Tibial nerve (tissue), 4 donors: ENCODE data around the gene CTBP2. TPM values are rescaled to one million over a fixed set of nuclear protein-coding genes. Genes with fewer than 3 reads are reported as not detected.

ENCODE experiments used
- DNase-seq, 2 donors: peaks; one replicate each; pipeline ENCODE4 v3.0.0-alpha.2; 2019; ENCODE audit warnings: low spot score in 2 of 2
- H3K27ac ChIP-seq, 4 donors: fragments of 200-600 bp; sonication (generic) in 3 of 4; one replicate each; pipeline ENCODE4 v1.5.1; 2017 to 2019; ENCODE audit warnings: mild to moderate bottlenecking in 1 of 4
- H3K27me3 ChIP-seq, 2 donors: fragments of 200-600 bp; sonication (generic) in 1 of 2; one replicate each; pipeline versions ENCODE4 v1.5.1 to v1.6.0; 2017 to 2019
- H3K36me3 ChIP-seq, 3 donors: fragments of 200-600 bp; sonication (generic); one replicate each; pipeline ENCODE4 v1.5.1; 2018 to 2019
- H3K4me1 ChIP-seq, 4 donors: fragments of 200-600 bp; sonication (generic) in 3 of 4; one replicate each; pipeline ENCODE4 v1.5.1; 2017 to 2019
- H3K4me3 ChIP-seq, 4 donors: fragments of 200-600 bp; sonication (generic) in 3 of 4; one replicate each; pipeline ENCODE4 v1.5.1; 2017 to 2019; ENCODE audit warnings: mild to moderate bottlenecking in 1 of 4, moderate library complexity in 1 of 4
- H3K9me3 ChIP-seq, 4 donors: fragments of 200-600 bp; sonication (generic) in 3 of 4; one replicate each; pipeline ENCODE4 v1.5.1; 2017 to 2019
- EP300 ChIP-seq, 2 donors: sonication (generic); formaldehyde crosslinking; IDR thresholded peaks; one replicate each; pipeline ENCODE4 v1.6.1; 2017; ENCODE audit warnings: antibody characterized with exemption in 2 of 2, mild to moderate bottlenecking in 1 of 2
- POLR2A ChIP-seq, 2 donors: fragments of 450-650 bp; IDR thresholded peaks; one replicate each; pipeline ENCODE4 v1.6.1; 2017; ENCODE audit warnings: antibody characterized with exemption in 2 of 2, mild to moderate bottlenecking in 2 of 2, moderate library complexity in 2 of 2
- WGBS, 2 donors: methylation state at CpG; one replicate each; pipeline ENCODE4 v1.1.5; 2018; 5-methylcytosine and 5-hydroxymethylcytosine counted together
- total RNA-seq, 4 donors: library from RNA; depleted of rRNA; stranded (reverse); fragments of >200 nt; gene quantifications; one replicate each; pipeline ENCODE4 v1.1.0, GENCODE V29; 2016
- TF ChIP-seq, protein P1 (sequence below), 5 experiments: fragments of 200-600 bp in 3 of 5; fragments of 450-650 bp in 2 of 5; sonication (generic) in 3 of 5; IDR thresholded peaks; one replicate each; pipeline ENCODE4 v1.5.1; 2016 to 2019; ENCODE audit warnings: antibody characterized with exemption in 5 of 5, mild to moderate bottlenecking in 3 of 5, moderate library complexity in 2 of 5

The CTBP2 gene
- total RNA-seq, 4 donors from 2014 or later = 40.4 to 97.9 (median 62.3) TPM

DNA sequence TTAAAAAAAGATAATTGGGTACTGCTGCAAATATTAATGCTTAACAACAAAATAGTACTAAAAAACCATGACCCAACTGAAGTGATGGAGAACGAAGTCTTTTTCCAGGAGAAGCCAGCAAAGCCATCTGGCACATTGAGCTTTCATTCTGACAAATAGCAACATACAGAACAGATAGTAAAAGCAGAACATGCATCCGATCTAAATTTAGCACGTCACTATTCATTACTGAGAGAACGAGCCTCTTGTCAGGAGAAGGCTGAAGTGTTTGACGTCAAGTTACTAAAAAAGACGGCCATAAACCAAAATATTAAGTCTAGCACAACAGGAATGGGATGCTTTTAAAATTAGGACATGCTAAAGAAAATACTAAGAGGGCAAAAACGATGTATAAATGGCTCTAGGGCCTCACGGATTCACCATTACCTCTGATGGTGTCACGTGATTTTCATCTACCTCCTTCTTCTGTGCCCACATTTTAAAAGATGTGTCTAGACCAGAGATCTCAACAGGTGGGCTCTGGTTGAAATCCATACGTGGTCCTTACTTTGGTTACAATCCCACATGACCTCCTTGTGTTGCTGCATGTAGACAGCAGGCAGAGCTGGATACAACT lies 52.3 kb downstream of the CTBP2 start:
- peaks cover 0 to 20% (median 0%) of the 10 kb centered on the region in 4 donors for H3K4me1 ChIP-seq
- WGBS, 2 donors = 95 to 96% methylated on average over 10 of the region's 10 CpGs
- peaks cover 0 to 6% (median 0%) of the 10 kb centered on the region in 4 donors for H3K9me3 ChIP-seq
- no peak for DNase-seq
- no peaks in the 10 kb centered on the region for H3K27me3 ChIP-seq
- H3K4me3 ChIP-seq = no peak overlapping the region
- TF ChIP-seq EP300 (IDR thresholded peaks at IDR 0.05) (no peak), POLR2A (IDR thresholded peaks at IDR 0.05) (no peak)
- TF ChIP-seq, protein P1, sequence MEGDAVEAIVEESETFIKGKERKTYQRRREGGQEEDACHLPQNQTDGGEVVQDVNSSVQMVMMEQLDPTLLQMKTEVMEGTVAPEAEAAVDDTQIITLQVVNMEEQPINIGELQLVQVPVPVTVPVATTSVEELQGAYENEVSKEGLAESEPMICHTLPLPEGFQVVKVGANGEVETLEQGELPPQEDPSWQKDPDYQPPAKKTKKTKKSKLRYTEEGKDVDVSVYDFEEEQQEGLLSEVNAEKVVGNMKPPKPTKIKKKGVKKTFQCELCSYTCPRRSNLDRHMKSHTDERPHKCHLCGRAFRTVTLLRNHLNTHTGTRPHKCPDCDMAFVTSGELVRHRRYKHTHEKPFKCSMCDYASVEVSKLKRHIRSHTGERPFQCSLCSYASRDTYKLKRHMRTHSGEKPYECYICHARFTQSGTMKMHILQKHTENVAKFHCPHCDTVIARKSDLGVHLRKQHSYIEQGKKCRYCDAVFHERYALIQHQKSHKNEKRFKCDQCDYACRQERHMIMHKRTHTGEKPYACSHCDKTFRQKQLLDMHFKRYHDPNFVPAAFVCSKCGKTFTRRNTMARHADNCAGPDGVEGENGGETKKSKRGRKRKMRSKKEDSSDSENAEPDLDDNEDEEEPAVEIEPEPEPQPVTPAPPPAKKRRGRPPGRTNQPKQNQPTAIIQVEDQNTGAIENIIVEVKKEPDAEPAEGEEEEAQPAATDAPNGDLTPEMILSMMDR (IDR thresholded peaks at IDR 0.05) = no peak
- H3K27ac ChIP-seq = no peak overlapping the region
- peaks cover 0 to 56% (median 5%) of the 10 kb centered on the region in 3 donors for H3K36me3 ChIP-seq

DNA sequence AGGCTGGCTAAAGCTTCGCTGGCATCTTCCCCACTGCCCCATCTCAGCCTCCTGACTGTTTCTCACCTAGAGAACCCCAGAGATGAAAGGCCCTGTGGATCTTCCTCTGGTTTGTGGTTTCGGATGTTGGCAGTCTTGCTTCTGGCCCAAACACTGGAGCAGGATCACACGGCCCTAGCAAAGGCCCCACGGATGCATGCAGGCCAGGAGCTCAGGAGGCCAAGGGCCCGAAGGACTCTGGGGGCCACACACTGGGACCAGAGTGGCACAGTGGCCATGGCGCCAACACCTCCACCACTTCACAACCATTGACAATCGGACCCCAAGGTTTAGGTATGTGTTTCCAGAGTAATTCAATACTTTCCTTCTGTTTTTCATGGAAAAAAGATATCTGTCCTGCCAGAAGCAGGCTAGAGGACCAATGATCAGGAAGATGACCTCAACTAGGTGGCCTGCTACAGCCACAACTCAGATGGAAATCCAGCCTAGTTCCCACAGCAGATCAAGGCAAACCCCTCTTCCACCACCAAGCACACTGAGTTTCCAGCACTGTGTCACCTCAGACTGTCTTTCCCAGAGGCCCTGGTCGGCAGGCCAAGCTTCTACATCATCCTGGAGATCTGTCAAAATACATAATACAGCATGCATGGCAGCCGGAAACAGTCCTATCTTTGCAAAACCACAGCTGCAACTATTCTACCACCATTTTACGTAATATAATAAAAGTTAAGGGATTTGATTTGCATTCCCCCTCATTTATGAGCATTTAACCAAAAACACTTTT lies 53.0 kb downstream of the CTBP2 start:
- no peak overlapping the region for H3K27ac ChIP-seq
- peaks cover 0 to 57% (median 5%) of the 10 kb centered on the region in 3 donors for H3K36me3 ChIP-seq
- no peak for DNase-seq
- 87 to 93% methylated on average over 9 to 10 of the region's 10 CpGs for WGBS, 2 donors
- peaks cover 0 to 6% (median 0%) of the 10 kb centered on the region in 4 donors for H3K9me3 ChIP-seq
- H3K4me3 ChIP-seq = no peak overlapping the region
- no peaks in the 10 kb centered on the region for H3K27me3 ChIP-seq
- TF ChIP-seq, protein P1 (IDR thresholded peaks at IDR 0.05) = no peak
- TF ChIP-seq EP300 (IDR thresholded peaks at IDR 0.05) (no peak), POLR2A (IDR thresholded peaks at IDR 0.05) (no peak)
- H3K4me1 ChIP-seq = peaks cover 0 to 20% (median 0%) of the 10 kb centered on the region in 4 donors

DNA sequence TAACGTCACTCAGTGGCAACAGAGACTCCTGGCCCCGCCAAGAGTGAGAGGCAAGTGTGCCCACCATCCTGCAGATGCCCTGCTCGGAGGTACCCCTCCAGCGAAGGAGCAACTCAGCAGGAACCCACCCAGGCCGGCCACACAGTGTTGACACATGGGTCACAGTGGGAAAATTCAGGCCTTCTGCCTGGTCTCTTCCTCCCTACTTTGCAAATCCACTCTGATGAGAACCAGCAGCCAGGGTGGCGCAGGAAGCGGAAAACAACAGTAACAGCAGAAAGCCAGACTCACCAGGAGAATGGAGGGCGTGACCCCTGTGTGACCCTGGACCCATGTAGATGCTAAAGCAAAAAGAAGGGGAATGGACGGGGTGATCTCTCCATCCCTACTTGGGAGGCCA lies 53.8 kb downstream of the CTBP2 start:
- Histone ChIP-seq H3K27me3 (no peaks in the 10 kb centered on the region), H3K9me3 (peaks cover 0 to 6% (median 0%) of the 10 kb centered on the region in 4 donors), H3K4me1 (peaks cover 0 to 25% (median 0%) of the 10 kb centered on the region in 4 donors), H3K4me3 (no peak overlapping the region), H3K36me3 (peaks cover 0 to 57% (median 5%) of the 10 kb centered on the region in 3 donors), H3K27ac (no peak overlapping the region)
- WGBS, 2 donors = 86 to 92% methylated on average over 9 of the region's 9 CpGs
- TF ChIP-seq, protein P1 (IDR thresholded peaks at IDR 0.05) = no peak
- TF ChIP-seq EP300 (IDR thresholded peaks at IDR 0.05) = no peak
- no peak for TF ChIP-seq POLR2A (IDR thresholded peaks at IDR 0.05)
- DNase-seq = no peak

DNA sequence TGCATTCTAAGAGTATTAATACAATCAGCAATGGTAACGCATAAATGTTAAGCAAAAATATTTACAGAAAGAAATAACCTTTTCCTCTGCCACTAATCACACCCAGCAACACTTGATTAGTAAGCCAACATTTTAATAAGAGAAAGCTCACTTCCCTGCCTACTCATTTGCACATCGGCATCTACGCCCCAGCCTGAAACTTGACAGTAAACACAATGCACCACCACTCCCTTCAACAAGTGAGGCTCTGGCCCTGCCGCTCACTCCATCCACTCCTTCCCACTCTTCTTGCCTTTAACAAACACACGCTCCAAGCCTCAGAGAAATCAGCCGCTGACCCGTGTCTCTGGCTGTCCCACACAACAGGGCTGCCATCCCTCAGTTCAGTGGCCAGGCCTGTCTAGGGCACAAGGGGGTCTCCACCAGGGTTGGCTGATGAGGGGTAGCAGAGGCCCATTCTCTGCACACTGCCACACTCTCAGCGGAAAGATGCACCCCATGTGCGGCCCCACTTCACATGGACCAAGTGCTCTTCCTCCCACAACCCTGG lies 54.6 kb downstream of the CTBP2 start:
- DNase-seq = no peak
- peaks cover 0 to 25% (median 0%) of the 10 kb centered on the region in 4 donors for H3K4me1 ChIP-seq

More for the DNA sequence above, 54.6 kb downstream of the CTBP2 start:
- TF ChIP-seq EP300 (IDR thresholded peaks at IDR 0.05) (no peak), POLR2A (IDR thresholded peaks at IDR 0.05) (no peak)
- TF ChIP-seq, protein P1 (IDR thresholded peaks at IDR 0.05) = no peak
- H3K27ac ChIP-seq = no peak overlapping the region
- peaks cover 0 to 6% (median 0%) of the 10 kb centered on the region in 4 donors for H3K9me3 ChIP-seq
- H3K36me3 ChIP-seq = peaks cover 0 to 57% (median 5%) of the 10 kb centered on the region in 3 donors
- no peaks in the 10 kb centered on the region for H3K27me3 ChIP-seq
- H3K4me3 ChIP-seq = no peak overlapping the region
- 82 to 86% methylated on average over 9 of the region's 9 CpGs for WGBS, 2 donors
